ENCODE data around the gene DYSF.
A peak's percentile ranks its signal among the peaks of the same experiment; 100 is the strongest.
"Not testable (repeated sequence)": the region's sequence is repeated elsewhere in the genome, so short reads cannot be mapped to it uniquely, and the experiment has no call there.

DYSF gene

GRCh38 chr2:71453404-71454220 lies at the start of gene DYSF:
Gene DYSF (plus strand): TSS chr2:71453561.
- peak; percentile 34 for DNase-seq (ENCODE audit: low spot score)

- no peak for DNase-seq (ENCODE audit: low spot score)
These were observed 43.8 kb upstream of the DYSF start for GRCh38 chr2:71409611-71410010.

- DNase-seq (ENCODE audit: low spot score): no peak
These were observed 42.7 kb upstream of the DYSF start for GRCh38 chr2:71410696-71411095.

- DNase-seq (ENCODE audit: low spot score): not testable (repeated sequence)
These were observed 36.5 kb upstream of the DYSF start for GRCh38 chr2:71416866-71417265.

- no peak for DNase-seq (ENCODE audit: low spot score)
These were observed 35.8 kb upstream of the DYSF start for GRCh38 chr2:71417300-71418202.

GRCh38 chr2:71419145-71419544 lies 34.2 kb upstream of the DYSF start:
- no peak for DNase-seq (ENCODE audit: low spot score)

GRCh38 chr2:71419976-71420375 lies 33.4 kb upstream of the DYSF start:
- DNase-seq (ENCODE audit: low spot score): no peak

GRCh38 chr2:71422786-71423185 lies 30.6 kb upstream of the DYSF start:
- DNase-seq (ENCODE audit: low spot score): no peak

GRCh38 chr2:71423817-71424420 lies 29.4 kb upstream of the DYSF start:
- DNase-seq (ENCODE audit: low spot score): no peak

GRCh38 chr2:71426721-71427120 lies 26.6 kb upstream of the DYSF start:
- DNase-seq (ENCODE audit: low spot score): no peak

GRCh38 chr2:71428472-71429383 lies 24.6 kb upstream of the DYSF start:
- no peak for DNase-seq (ENCODE audit: low spot score)

- DNase-seq (ENCODE audit: low spot score): not testable (repeated sequence)
These were observed 8.2 kb upstream of the DYSF start for GRCh38 chr2:71445142-71445541.

GRCh38 chr2:71446505-71446904 lies 6.9 kb upstream of the DYSF start:
- no peak for DNase-seq (ENCODE audit: low spot score)

- DNase-seq (ENCODE audit: low spot score): no peak
These were observed 4.0 kb upstream of the DYSF start for GRCh38 chr2:71449343-71449742.

- DNase-seq (ENCODE audit: low spot score): no peak
These were observed 1.7 kb upstream of the DYSF start for GRCh38 chr2:71451705-71452104.

GRCh38 chr2:71452565-71452964 lies 796 bp upstream of the DYSF start:
- peak; percentile 36 for DNase-seq (ENCODE audit: low spot score)

GRCh38 chr2:71454221-71455010 lies 1.1 kb downstream of the DYSF start:
- DNase-seq (ENCODE audit: low spot score): no peak

GRCh38 chr2:71455011-71455740 lies 1.8 kb downstream of the DYSF start:
- DNase-seq (ENCODE audit: low spot score): no peak

GRCh38 chr2:71455741-71456569 lies 2.6 kb downstream of the DYSF start:
- no peak for DNase-seq (ENCODE audit: low spot score)
